Fibroblast of the aortic adventitia (primary cell): ENCODE results near the gene AK5. TPM values are rescaled to one million over a fixed set of nuclear protein-coding genes. Genes with fewer than 3 reads are reported as not detected.

Source experiments
- DNase-seq: peaks from one replicate; pipeline ENCODE4 v3.0.0-alpha.2; 2010; ENCODE audit warnings: low read depth
- H3K4me3 ChIP-seq: 2 replicates; pipeline ENCODE4 v1.5.1; 2011; ENCODE audit warnings: low read depth, mild to moderate bottlenecking, control low read depth, low read length, moderate library complexity
- CTCF ChIP-seq: IDR thresholded peaks from 2 replicates; pipeline ENCODE4 v1.5.1; 2011; ENCODE audit warnings: mild to moderate bottlenecking, low read length, control low read depth, inconsistent platforms; ENCODE audit not compliant: insufficient read depth
- total RNA-seq: library from RNA; depleted of rRNA; stranded (reverse); fragments of >200 nt; gene quantifications from 2 replicates; pipeline ENCODE4 v1.2.3, GENCODE V29; 2012; ENCODE audit warnings: low replicate concordance

The AK5 gene
- total RNA-seq, 1 donor, result 13.5 TPM

DNA sequence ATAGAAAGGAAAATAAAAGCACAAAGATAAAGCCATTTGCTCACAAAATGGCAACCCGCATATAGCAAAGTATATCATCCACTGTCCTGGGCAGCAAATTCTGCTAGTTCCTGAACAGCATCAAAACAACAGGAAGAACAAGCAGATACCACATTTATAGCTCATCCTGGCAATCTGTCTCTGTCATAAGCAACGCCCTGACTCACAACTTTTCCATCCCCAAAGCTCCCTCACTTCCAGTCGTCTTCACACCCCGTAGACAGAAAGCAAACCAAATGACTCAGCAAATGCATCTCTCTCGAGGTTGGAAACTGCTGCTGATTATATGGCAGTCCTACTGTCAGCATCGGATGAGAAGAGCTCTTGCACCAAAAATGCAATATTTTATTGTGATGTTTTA lies 65.8 kb downstream of the AK5 start:
- TF ChIP-seq CTCF, result no peak
- no peak overlapping the region for H3K4me3 ChIP-seq
- DNase-seq, result peak; percentile 71

DNA sequence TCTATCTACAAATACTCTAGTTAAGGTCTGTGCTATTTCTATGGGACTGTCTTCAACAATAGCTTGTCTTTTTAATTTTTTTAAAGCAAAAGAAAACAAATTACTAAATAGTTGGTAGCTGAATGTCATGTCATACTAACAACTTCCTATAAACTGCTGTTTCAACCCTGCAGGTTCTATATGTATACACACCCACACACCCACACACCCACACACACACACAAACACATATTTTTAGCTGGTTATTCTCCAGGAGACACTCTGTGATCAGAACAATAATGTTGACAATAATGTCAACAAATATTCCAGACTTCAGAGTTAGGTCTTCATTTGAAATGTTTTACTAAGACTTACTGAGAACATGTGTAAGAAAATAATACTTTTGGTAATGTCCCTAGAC lies 66.7 kb downstream of the AK5 start:
- H3K4me3 ChIP-seq, result no peak overlapping the region
- no peak for TF ChIP-seq CTCF
- DNase-seq, result no peak

DNA sequence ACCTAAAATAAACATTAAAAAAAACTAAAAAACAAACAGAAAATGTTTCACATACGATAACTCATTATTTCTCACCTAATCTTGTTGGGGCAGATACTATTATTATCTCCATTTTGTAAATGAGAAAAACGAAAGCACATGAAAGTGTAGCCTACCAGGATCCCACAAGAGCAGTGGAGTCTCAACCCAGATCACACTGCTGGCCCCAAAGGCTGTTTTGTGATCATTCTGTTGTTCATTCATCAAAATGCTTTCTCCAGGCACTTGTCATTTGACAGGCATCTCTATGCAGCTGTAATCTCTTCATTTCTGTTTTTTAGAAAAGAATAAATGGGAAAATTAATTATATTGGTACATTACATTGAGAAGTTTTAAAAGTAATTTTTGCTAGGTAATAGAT lies 67.5 kb downstream of the AK5 start:
- TF ChIP-seq CTCF, result no peak

GRCh38 chr1:77350012-77350770 lies 68.4 kb downstream of the AK5 start:
- no peak for TF ChIP-seq CTCF
- peak; percentile 8 for DNase-seq

More for the DNA sequence above, 67.5 kb downstream of the AK5 start:
- H3K4me3 ChIP-seq, result no peak overlapping the region
- no peak for DNase-seq

DNA sequence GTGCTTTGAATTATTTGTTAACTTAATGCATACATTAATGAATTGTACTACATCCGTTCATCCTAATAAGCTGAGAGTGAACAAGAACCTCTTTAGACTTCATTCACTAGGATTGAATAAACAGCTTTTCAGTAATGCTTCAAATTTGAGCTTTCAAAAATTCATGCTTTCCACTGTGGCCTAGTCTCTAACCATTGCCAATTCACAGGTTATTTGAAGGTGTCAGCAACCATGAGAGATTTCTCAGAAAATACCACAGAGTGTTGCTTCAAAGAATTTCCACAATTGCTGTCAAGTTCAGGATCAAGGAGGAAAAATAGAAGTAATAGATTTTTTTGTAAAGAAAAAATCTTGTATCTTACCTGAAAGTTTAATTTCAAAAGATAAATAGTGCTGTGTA lies 72.7 kb downstream of the AK5 start:
- no peak for TF ChIP-seq CTCF
- no peak overlapping the region for H3K4me3 ChIP-seq
- DNase-seq, result no peak

More at GRCh38 chr1:77350012-77350770, 68.4 kb downstream of the AK5 start:
- no peak overlapping the region for H3K4me3 ChIP-seq

GRCh38 chr1:77355010-77355409 lies 73.2 kb downstream of the AK5 start:
- TF ChIP-seq CTCF, result no peak
- peak; percentile 10 for DNase-seq
- no peak overlapping the region for H3K4me3 ChIP-seq

- TF ChIP-seq CTCF, result no peak
- DNase-seq, result no peak
These were observed 74.3 kb downstream of the AK5 start for GRCh38 chr1:77356136-77356535.

More at GRCh38 chr1:77356136-77356535, 74.3 kb downstream of the AK5 start:
- H3K4me3 ChIP-seq, result no peak overlapping the region
